Epithelial cell of esophagus (primary cell): ENCODE data around the gene KRT37.
A peak's percentile ranks its signal among the peaks of the same experiment; 100 is the strongest.
"Not testable (repeated sequence)": the region's sequence is repeated elsewhere in the genome, so short reads cannot be mapped to it uniquely, and the experiment has no call there.

Source experiments
- DNase-seq: peaks from one replicate; pipeline ENCODE4 v3.0.0; 2010; ENCODE audit warnings: low read depth
- H3K4me3 ChIP-seq: 2 replicates; pipeline ENCODE4 v1.5.1; 2011; ENCODE audit warnings: mild to moderate bottlenecking, low read length, control low read depth
- TF ChIP-seq, protein P1 (sequence below): IDR thresholded peaks from 2 replicates; pipeline ENCODE4 v1.5.1; 2011; ENCODE audit warnings: low read depth, mild to moderate bottlenecking, low read length, control low read depth, inconsistent platforms; ENCODE audit not compliant: insufficient read depth; ENCODE audit errors: missing control alignments

Gene KRT37

DNA sequence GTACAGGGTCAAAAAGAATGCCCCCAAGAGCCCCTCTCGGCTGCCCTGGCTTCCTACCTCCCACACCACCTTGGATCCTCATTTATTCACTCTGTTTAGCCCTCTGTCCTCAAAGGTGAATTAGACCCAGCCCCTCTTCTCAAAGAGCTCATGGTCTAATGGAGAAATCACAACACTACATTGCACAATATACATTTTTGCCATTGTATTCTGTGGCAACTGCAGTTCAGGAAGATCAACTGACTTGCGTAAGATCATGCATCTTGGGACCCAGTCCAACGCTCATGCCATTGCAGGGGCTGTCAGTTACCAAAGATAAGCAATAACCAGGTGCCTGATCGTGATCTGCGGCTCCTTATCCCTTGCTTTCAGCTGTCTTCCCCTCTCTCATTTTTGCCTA, 15.0 kb upstream of the KRT37 start:
- no peak overlapping the region for H3K4me3 ChIP-seq
- TF ChIP-seq, protein P1, sequence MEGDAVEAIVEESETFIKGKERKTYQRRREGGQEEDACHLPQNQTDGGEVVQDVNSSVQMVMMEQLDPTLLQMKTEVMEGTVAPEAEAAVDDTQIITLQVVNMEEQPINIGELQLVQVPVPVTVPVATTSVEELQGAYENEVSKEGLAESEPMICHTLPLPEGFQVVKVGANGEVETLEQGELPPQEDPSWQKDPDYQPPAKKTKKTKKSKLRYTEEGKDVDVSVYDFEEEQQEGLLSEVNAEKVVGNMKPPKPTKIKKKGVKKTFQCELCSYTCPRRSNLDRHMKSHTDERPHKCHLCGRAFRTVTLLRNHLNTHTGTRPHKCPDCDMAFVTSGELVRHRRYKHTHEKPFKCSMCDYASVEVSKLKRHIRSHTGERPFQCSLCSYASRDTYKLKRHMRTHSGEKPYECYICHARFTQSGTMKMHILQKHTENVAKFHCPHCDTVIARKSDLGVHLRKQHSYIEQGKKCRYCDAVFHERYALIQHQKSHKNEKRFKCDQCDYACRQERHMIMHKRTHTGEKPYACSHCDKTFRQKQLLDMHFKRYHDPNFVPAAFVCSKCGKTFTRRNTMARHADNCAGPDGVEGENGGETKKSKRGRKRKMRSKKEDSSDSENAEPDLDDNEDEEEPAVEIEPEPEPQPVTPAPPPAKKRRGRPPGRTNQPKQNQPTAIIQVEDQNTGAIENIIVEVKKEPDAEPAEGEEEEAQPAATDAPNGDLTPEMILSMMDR = no peak
- DNase-seq = peak; percentile 47

DNA sequence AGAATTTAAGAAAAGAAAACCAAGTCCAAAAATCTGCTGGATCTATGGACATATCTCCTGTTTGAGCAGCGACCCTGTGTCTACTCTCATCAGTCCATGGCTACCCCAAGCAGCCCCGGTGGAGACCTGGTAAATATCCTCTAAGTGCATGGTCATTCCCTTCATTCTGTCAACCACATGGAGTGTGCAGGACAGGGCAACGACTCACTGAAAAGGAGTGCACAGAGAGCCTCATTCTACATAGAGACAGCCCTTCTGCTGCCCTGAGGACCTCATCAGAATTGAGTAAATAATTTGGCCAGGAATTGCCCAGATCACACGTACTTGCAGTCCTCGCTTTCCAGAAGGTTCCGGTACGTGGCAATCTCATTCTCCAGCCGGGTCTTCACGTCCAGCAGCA, 13.4 kb upstream of the KRT37 start:
- TF ChIP-seq, protein P1 = no peak
- no peak for DNase-seq
- H3K4me3 ChIP-seq = no peak overlapping the region

DNA sequence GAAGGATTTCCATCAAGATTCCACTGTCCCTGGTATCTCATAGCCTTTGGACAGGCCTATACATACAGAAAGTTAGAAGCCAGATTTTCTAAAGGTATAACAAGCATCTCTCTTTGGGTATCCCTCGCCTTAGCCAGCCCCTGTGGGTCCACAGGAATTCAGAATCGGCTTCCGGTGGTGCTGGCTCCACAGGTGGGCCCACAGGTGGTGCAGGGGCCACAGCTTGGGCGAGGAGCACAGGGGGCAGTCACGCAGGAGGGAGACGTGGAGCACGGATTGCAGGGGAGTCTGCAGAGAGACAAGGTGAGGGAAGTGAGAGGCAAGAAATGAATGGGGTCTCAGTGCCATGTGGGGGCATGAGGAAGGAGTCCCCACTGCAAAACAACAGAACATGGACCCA, 12.9 kb upstream of the KRT37 start:
- H3K4me3 ChIP-seq = no peak overlapping the region
- DNase-seq = no peak

DNA sequence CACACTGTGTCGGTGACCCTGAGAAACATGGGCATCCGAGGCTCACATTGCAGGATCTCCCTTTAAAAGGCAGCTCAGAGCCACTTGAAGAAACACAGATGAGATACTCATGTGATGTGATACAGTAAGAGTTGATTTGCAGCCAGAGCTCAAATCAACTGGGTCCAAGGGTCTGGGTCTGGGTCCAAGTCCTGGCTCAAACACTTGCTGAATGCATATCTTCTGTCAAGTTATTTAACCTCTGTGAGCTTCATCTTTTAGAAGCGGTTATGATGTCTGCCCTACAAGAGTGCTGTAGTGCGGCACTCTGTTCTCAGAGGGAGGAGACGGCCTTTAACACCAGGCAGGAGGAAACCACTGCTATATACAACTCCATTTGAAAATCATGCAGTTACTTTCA, 10.0 kb upstream of the KRT37 start:
- no peak for DNase-seq
- TF ChIP-seq, protein P1 = no peak
- no peak overlapping the region for H3K4me3 ChIP-seq

More for the DNA sequence above, 12.9 kb upstream of the KRT37 start:
- TF ChIP-seq, protein P1 = no peak

DNA sequence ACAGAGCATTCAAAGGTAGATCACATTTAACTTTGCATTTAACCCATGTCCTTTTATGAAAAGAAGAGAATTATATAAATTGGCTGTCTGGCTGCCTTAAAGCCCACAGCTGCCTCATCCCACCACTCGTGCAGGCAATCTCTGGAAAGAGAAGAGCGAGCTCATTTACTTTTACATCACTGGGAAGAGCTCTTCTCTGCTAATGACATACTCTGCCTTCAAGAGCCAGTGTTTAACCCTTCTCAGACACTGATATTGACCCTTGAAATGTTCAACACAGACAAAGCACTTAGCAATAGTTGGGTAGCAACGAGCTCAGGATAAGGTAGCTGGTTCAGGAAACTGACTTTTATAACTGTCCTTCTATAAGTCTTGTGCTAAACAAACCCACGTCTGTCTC, 9.6 kb upstream of the KRT37 start:
- no peak overlapping the region for H3K4me3 ChIP-seq
- DNase-seq = no peak
- TF ChIP-seq, protein P1 = no peak

DNA sequence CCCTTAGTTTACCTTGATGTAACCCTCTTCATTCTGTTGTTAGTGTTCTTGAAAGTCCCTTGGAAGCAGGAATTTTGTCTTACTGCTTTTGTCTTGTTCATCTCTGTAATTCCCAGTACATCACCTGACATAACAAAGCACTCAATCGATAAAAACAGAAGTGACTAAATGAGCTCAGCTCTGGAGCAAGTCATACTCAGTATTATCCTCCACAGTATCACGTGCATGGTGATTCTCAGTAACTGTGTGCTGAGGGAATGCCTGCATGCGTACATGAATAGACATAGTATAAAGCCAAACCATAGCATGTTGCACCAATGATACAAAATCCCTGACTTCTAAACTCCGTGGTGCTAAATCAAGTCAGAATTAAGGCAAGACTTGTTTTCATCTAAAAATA, 9.2 kb upstream of the KRT37 start:
- H3K4me3 ChIP-seq = no peak overlapping the region
- DNase-seq = no peak
- TF ChIP-seq, protein P1 = no peak

DNA sequence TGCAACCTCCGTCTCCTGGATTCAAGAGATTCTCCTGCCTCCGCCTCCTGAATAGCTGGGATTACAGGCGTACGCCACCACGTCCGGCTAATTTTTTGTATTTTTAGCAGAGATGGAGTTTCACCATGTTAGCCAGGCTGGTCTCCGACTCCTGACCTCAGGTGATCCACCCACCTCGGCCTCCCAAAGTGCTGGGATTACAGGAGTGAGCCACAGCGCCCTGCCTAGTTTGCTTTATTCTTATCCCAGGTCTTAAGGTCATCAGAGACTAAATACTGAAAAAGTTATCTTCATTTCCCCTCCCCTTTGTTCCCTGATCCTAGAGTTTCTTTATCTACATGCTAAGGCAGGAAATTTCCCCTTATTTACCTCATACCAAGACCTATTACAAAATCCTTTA, 6.0 kb upstream of the KRT37 start:
- H3K4me3 ChIP-seq, DNase-seq: not testable (repeated sequence)

DNA sequence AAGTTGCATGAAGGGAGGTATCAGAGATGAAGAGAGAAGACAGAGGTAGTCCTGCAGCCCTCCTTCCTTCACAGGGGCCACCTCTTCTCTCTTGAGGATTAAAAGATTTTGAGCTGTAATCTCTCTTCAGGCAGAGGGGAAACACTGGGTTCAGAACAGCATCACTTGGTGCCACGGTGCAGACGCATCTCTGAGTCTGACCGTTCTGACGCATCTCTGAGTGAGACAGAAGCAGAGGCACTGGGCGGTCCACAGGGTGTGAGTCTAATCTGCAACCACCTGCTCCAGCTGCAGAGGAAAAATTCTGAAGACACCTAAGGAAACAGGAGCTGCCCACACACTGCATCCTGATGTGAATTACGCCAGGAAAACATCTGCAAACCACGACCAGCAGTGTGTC, 5.3 kb upstream of the KRT37 start:
- no peak overlapping the region for H3K4me3 ChIP-seq
- TF ChIP-seq, protein P1 = no peak
- no peak for DNase-seq
